ENCODE data around the gene TMEM175. TPM values are rescaled to one million over a fixed set of nuclear protein-coding genes. Genes with fewer than 3 reads are reported as not detected.

TMEM175 gene
- total and polyA plus RNA-seq, 2 experiments from 2014 or later: 31.2 to 36.5 TPM

DNA sequence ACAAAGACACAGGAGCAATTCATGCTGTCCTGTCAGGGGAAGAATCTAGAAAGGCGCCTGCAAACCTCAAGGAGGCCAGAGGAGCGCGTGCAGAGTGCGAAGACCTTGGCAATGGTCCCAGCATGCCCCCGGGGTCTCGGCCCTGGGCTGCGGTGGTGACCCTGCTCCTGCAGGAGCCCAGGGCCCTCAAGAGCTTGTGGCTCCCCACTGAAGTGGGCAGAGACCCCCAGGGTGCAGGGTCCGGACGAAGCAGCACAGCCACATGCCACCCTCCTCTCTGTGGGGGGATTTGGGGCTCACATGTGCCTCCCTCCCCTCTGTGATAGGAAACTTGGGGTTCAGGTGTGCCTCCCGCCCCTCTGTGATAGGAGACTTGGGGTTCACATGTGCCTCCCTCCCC, 39.5 kb upstream of the TMEM175 start:
- Histone ChIP-seq H3K4me1 (ENCODE audit: insufficient read depth) (no peaks in the 10 kb centered on the region), H3K9me2 (ENCODE audit: insufficient read depth) (no peaks in the 10 kb centered on the region), H3K4me3 (no peak overlapping the region), H3K36me3 (ENCODE audit: low read depth) (peaks cover 1% of the 10 kb centered on the region; the same call in 1 of the 2 replicates), H3K9me3 (ENCODE audit: low read depth) (no peaks in the 10 kb centered on the region), H3K4me2 (ENCODE audit: unreplicated experiment) (no peak overlapping the region), H2AFZ (no peak overlapping the region), H3K79me2 (ENCODE audit: insufficient read depth) (peaks cover 4% of the 10 kb centered on the region; the same call in 1 of the 2 replicates), H3F3A (ENCODE audit: insufficient read depth) (no peaks in the 10 kb centered on the region), H3K27ac (no peak overlapping the region), H3K9ac (no peak overlapping the region), H4K20me1 (ENCODE audit: insufficient read depth) (no peaks in the 10 kb centered on the region), H3K27me3 (replicated peaks; ENCODE audit: insufficient read depth) (no peaks in the 10 kb centered on the region)
- in situ Hi-C loops (cut with MboI): no loop called here
- no peak for TF ChIP-seq EZH2phosphoT487 (IDR thresholded peaks at IDR 0.05; ENCODE audit: insufficient read depth, low read depth)
- no peak for TF ChIP-seq EZH2 (IDR thresholded peaks at IDR 0.05; ENCODE audit: insufficient read depth, poor library complexity, severe bottlenecking)
- 95 to 97% methylated on average over 8 to 10 of the region's 10 CpGs for WGBS, 2 experiments (ENCODE audit: low coverage in 1 of 2, low lambda C conversion rate in 2 of 2, missing lambda C conversion rate in 2 of 2)
- no peak for DNase-seq

DNA sequence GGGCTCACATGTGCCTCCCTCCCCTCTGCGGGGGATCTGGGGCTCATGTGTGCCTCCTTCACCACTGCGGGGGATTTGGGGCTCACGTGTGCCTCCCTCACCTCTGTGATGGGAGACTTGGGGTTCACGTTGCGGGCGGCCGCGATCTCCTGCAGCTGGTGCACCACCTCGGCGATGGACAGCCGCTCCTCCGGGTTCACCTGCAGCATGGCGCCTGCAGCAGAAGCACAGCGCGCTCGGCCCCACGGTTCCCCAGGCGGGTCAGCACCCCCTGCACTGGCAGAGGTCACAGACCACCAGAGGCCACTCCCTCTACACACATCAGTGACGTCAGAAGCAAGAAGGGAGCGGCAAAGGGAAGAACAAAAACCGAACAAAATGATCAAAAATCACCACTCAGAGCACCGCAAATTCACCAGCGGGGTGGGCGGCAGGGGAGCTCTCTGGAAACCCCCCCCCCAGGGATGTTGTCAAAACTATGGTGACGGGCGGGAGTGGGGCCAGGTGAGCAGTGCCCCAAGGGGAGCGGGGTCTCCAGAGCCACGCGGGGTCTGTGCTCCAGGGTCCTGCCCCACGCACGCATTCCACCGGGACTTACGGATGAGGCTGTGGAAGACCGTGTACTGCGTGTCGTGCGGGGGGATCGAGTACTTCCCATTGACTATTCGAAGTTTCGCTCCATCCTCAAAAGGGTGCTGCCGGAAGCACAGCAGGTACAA, 38.8 kb upstream of the TMEM175 start:
- Histone ChIP-seq H3K27me3 (replicated peaks; ENCODE audit: insufficient read depth) (no peaks in the 10 kb centered on the region), H3K4me2 (ENCODE audit: unreplicated experiment) (no peak overlapping the region), H3F3A (ENCODE audit: insufficient read depth) (no peaks in the 10 kb centered on the region), H2AFZ (no peak overlapping the region), H3K27ac (no peak overlapping the region), H3K36me3 (ENCODE audit: low read depth) (no peaks in the 10 kb centered on the region; the same call in 1 of the 2 replicates), H3K9me3 (ENCODE audit: low read depth) (no peaks in the 10 kb centered on the region), H3K4me3 (no peak overlapping the region), H4K20me1 (ENCODE audit: insufficient read depth) (no peaks in the 10 kb centered on the region), H3K79me2 (ENCODE audit: insufficient read depth) (peaks cover 4% of the 10 kb centered on the region; the same call in 1 of the 2 replicates), H3K9me2 (ENCODE audit: insufficient read depth) (no peaks in the 10 kb centered on the region), H3K9ac (no peak overlapping the region), H3K4me1 (ENCODE audit: insufficient read depth) (no peaks in the 10 kb centered on the region)
- TF ChIP-seq EZH2phosphoT487 (IDR thresholded peaks at IDR 0.05; ENCODE audit: insufficient read depth, low read depth): no peak
- no peak for TF ChIP-seq EZH2 (IDR thresholded peaks at IDR 0.05; ENCODE audit: insufficient read depth, poor library complexity, severe bottlenecking)
- WGBS, 2 experiments (ENCODE audit: low coverage in 1 of 2, low lambda C conversion rate in 2 of 2, missing lambda C conversion rate in 2 of 2): 96 to 98% methylated on average over 33 to 41 of the region's 41 CpGs
- in situ Hi-C loops (cut with MboI): no loop called here
- DNase-seq: no peak

DNA sequence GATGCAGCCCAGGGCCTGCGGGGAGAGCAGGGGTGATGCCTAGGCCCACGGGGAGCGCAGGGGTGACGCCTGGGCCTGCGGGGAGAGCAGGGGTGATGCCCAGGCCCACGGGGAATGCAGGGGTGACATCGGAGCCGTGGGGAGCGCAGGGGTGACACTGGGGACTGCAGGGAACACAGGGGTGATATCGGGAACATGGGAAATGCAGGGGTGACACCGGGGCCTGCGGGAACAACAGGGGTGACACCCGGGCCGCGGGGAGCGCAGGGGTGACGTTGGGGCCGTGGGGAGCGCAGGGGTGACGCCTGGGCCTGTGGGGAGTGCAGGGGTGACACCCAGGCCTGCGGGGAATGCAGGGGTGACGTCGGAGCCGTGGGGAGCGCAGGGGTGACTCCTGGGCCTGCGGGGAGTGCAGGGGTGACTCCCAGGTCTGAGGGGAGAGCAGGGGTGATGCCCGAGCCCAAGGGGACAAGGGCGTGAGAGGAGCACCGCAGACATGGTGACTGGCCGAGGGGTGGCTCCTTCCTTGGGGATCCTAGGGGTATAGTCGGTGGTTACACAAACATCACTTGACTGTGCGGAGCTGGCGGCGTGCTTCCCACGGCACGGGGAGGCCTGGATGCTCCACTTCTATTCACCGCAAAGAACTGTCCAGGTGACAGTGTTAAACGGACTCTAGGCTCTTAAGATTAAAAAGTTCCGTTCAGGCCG, 38.1 kb upstream of the TMEM175 start:
- no peak for DNase-seq
- in situ Hi-C loops (cut with MboI): no loop called here
- Histone ChIP-seq H3K27ac (no peak overlapping the region), H2AFZ (no peak overlapping the region), H3F3A (ENCODE audit: insufficient read depth) (no peaks in the 10 kb centered on the region), H3K4me3 (no peak overlapping the region), H3K9me2 (ENCODE audit: insufficient read depth) (no peaks in the 10 kb centered on the region), H3K4me1 (ENCODE audit: insufficient read depth) (no peaks in the 10 kb centered on the region), H3K9ac (no peak overlapping the region), H3K4me2 (ENCODE audit: unreplicated experiment) (no peak overlapping the region), H4K20me1 (ENCODE audit: insufficient read depth) (no peaks in the 10 kb centered on the region), H3K9me3 (ENCODE audit: low read depth) (no peaks in the 10 kb centered on the region), H3K36me3 (ENCODE audit: low read depth) (no peaks in the 10 kb centered on the region; the same call in 1 of the 2 replicates), H3K27me3 (replicated peaks; ENCODE audit: insufficient read depth) (no peaks in the 10 kb centered on the region), H3K79me2 (ENCODE audit: insufficient read depth) (peaks cover 7% of the 10 kb centered on the region; the same call in 1 of the 2 replicates)
- no peak for TF ChIP-seq EZH2 (IDR thresholded peaks at IDR 0.05; ENCODE audit: insufficient read depth, poor library complexity, severe bottlenecking)
- TF ChIP-seq EZH2phosphoT487 (IDR thresholded peaks at IDR 0.05; ENCODE audit: insufficient read depth, low read depth): no peak
- WGBS, 2 experiments (ENCODE audit: low coverage in 1 of 2, low lambda C conversion rate in 2 of 2, missing lambda C conversion rate in 2 of 2): 91 to 96% methylated on average over 23 to 40 of the region's 40 CpGs

DNA sequence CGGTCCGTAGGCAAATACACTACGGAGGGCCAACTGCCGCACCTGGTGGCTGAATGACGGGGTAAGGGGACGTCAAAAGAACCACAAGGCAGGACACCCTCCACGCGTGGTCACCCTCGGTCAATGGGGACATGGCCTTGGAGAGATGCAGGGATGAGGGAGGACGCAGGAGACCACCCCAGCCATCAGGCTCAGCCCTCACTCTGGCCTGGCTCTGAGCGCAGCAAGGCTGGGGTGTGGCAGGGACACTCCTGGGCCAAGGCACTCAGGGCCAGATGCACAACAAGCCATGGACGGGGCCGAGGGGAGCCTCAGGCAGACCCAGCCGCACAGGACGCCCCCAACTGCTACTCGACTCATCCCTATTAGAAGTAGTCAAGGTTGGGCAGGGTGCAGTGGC, 36.7 kb upstream of the TMEM175 start:
- no peaks in the 10 kb centered on the region for H3K27me3 ChIP-seq (replicated peaks; ENCODE audit: insufficient read depth)
- H3K9ac ChIP-seq: no peak overlapping the region
- TF ChIP-seq EZH2 (IDR thresholded peaks at IDR 0.05; ENCODE audit: insufficient read depth, poor library complexity, severe bottlenecking) (no peak), EZH2phosphoT487 (IDR thresholded peaks at IDR 0.05; ENCODE audit: insufficient read depth, low read depth) (no peak)
- DNase-seq: no peak
- H3K9me2 ChIP-seq (ENCODE audit: insufficient read depth): no peaks in the 10 kb centered on the region
- no peak overlapping the region for H3K4me3 ChIP-seq
- H3K27ac ChIP-seq: no peak overlapping the region
- H3K4me1 ChIP-seq (ENCODE audit: insufficient read depth): no peaks in the 10 kb centered on the region
- H3K4me2 ChIP-seq (ENCODE audit: unreplicated experiment): no peak overlapping the region
- H2AFZ ChIP-seq: no peak overlapping the region
- no peaks in the 10 kb centered on the region for H4K20me1 ChIP-seq (ENCODE audit: insufficient read depth)
- no peaks in the 10 kb centered on the region for H3F3A ChIP-seq (ENCODE audit: insufficient read depth)
- H3K79me2 ChIP-seq (ENCODE audit: insufficient read depth): peaks cover 14% of the 10 kb centered on the region; the same call in 1 of the 2 replicates
- H3K36me3 ChIP-seq (ENCODE audit: low read depth): no peaks in the 10 kb centered on the region; the same call in 1 of the 2 replicates
- WGBS, 2 experiments (ENCODE audit: low coverage in 1 of 2, low lambda C conversion rate in 2 of 2, missing lambda C conversion rate in 2 of 2): 95% methylated on average over 16 of the region's 16 CpGs
- in situ Hi-C loops (cut with MboI): no loop called here
- H3K9me3 ChIP-seq (ENCODE audit: low read depth): no peaks in the 10 kb centered on the region

All from GM23248 (cell line).